Activated naive CD4-positive, alpha-beta T cell treated with Interleukin-2 at 50 U/mL for 16 hours (primary cell): ENCODE data around the gene IGFN1.
"Not testable (repeated sequence)": the region's sequence is repeated elsewhere in the genome, so short reads cannot be mapped to it uniquely, and the experiment has no call there.

ENCODE experiments used
- DNase-seq: peaks from one replicate; pipeline ENCODE4 v3.0.0-alpha.2; 2020

Gene IGFN1

DNA sequence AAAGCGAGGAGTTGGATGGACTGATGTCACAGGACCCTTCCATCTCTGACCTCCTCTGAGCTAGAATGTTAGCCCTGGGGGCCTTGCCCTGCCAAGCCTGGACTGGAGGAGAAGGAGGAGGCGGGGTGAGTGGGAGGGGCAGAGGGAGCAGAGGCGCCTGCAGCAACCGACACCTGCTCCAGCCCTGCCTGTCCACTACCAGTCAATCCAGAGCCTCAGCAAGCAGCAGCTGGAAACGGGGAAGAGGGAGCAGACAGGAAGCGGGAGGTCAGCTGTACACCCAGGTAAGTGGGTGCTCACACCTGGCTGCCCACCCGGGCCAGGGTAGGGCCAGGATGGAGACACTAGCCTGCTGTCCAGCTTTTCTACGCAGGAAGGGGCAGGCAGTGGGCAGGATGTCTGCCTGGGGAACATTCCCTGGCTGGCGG is at the start of gene IGFN1:
IGFN1 (plus strand) TSS at position 201 of the 428 bp plus-strand sequence. CDS start 2,470 bp downstream, outside the sequence.
- DNase-seq: no peak

GRCh38 chr1:201140941-201141260 is 49.7 kb upstream of the IGFN1 start:
- no peak for DNase-seq

- DNase-seq: no peak
Observed at GRCh38 chr1:201141418-201141817, 49.2 kb upstream of the IGFN1 start.

- DNase-seq: no peak
Observed at GRCh38 chr1:201142011-201142848, 48.4 kb upstream of the IGFN1 start.

- DNase-seq: no peak
Observed at GRCh38 chr1:201142849-201143725, 47.5 kb upstream of the IGFN1 start.

DNA sequence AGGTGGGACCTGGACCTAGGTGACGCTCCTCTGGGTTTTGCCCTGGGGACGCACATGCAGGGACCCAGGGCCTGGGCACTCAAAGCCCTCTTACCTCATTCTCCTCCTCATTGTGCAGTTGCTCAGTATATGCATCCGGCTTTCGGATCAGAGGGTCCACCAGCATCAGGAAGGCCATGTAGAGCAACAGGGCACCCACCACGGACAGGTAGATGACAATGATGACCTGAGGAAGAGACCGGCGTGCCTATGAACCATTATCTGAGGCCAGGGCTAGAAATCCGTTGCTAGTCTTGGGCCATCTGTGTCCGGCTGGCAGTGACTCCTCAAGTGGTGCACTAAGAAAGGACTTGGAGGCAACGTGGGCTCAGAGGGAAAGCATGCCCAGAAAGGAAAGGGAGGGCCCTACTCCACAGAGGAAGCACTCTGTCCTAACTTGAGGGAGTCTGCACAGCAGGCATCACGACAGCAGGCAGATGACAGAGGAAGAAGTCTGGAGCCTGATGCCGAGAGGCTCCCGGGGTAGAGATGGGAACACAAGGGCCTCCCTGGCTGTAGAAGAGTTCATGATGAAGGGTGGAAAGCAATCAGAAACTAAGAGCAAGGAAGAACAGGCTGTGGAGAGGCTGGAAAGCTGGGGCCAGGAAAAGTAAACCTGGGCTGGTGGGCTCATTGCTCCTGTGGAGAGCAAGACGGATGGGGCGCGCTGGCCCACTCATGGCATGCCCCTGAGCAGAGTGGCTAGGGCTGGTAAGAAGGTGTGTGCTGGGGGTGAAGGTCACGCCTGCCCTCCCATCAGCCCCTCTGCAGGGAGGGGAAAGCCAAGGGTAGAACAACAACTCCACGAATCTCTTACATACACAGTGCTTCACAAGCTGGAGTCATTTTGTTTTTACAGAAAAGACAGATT is 46.6 kb upstream of the IGFN1 start:
- no peak for DNase-seq

- DNase-seq: no peak
Observed at GRCh38 chr1:201144701-201145100, 45.9 kb upstream of the IGFN1 start.

GRCh38 chr1:201145132-201145531 is 45.5 kb upstream of the IGFN1 start:
- no peak for DNase-seq

DNA sequence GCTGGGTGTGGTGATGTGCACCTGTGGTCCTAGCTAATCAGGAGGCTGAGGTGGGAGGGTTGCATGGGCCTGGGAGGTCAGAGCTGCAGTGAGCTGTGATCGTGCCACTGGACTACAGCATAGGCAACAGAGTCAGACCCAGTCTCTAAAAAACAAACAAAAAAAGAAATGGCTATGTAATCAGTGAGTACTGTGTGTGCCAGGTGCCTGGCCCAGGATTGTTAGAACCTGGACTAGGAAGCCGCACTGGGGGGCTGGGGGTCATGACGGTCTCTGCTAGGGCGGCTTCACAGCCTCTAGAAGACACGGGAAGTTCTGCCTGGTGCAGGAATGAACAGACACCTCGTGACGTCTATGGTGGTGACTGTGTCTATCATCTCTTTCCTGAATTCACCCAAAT is 44.8 kb upstream of the IGFN1 start:
- DNase-seq: no peak

DNA sequence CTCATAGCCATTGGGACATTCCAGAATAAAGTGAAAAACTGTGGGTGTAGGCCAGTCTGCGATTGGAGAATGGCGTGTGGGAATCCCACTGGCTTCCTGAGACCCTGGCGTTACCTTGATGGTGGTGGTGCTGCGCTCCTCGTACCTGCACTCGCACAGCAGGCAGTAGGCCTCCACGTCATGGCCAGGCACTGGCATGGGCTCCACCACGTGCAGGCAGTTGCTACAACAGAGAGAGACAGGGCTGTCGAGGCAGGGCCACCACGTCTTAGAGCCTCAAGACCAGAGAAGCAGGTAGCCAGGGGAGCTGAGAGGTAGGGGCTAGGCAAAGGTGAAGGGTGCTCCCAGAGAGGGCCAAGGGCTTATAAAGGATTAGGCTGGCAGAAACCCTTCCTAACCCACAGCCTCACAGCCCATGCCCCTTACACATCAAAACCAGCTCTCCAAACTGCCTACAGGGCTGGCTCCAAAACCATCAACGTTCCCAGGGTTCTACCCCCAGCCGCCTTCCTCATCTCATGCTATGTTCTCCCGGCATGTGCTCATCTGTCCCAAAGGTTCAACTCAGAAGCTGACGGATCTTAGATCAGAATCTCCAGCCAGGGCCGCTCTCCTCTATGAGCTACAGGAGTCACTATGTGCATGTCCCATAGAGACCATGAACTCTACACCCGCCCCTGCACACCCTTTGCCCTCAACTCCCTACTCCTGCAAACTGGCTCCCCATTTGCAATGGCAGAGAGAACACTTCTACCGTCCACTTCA is 43.8 kb upstream of the IGFN1 start:
- DNase-seq: no peak

DNA sequence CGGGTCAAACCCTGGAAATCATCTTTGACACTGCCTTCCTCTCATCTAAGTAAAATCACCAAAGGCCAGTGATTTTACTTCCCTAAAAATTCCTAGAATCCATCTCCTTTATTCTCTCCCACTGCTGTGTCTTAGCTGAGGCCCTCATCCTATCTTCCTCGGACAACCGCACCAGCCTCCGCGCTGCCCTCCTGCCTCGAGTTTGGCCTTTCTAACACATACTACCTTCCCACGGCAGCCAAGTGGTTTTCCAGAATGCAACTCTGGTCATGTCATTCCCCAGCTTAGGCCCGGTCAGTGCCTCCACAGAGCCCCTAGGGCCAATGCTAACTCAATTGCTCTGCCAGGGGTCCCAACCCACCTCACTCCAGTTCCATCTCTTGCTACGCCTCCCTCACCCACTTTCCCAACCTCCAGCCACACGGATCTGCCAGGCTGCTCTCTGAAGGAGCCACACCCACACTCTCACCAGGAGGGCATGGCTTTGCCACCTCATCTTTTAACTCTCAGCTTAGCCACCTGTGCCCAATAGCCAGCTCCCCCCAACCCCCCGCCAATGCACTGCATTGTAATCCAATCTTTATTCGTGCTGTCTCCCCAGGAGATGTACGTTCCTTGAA is 43.1 kb upstream of the IGFN1 start:
- no peak for DNase-seq

GRCh38 chr1:201149400-201149799 is 41.2 kb upstream of the IGFN1 start:
- DNase-seq: no peak

GRCh38 chr1:201153474-201154388 is 36.9 kb upstream of the IGFN1 start:
- DNase-seq: no peak

GRCh38 chr1:201154389-201155165 is 36.0 kb upstream of the IGFN1 start, which contains the start of gene TMEM9:
Gene TMEM9 (minus strand): TSS chr1:201154474. CDS start chr1:201153923, 551 bp downstream.
- peak; percentile 98 for DNase-seq

DNA sequence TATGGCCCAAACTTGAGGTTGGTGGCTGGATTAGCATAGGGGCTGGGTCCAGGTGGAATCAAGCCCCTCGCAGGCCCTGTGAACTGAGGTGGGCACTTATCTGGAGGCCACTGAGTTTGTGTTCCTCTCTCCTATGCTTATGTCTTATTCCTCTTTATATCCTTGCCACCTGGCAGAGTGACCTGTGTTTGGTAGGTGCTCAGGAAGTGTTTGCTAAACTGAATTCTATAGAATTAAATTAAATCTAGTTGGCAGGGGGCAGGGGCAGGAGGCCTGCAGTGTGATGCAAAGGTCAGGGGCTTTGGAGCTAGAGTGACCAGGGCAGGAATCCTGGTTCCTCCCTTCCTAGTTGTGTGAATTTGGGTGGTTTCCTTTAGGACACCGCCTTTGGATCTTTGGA is 35.3 kb upstream of the IGFN1 start:
- DNase-seq: no peak

DNA sequence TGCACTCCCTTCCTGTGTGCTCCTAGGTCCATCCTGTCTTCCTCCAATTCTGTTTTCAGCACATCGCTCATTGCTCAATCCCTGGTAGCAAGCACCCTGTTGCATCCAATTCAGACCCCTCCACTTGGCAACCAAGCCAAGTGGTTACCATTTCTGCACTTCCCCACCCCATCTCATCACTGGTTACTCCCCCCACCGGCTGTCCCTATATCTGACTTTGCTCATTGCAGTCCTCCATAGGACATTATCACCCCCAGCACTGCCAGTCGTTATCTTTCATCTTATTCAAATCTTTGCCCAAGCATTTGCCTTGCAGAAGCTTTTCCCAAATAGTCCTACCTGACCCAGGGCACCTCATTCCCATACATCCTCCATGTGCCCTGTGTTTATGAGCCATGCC is 34.3 kb upstream of the IGFN1 start:
- no peak for DNase-seq

DNA sequence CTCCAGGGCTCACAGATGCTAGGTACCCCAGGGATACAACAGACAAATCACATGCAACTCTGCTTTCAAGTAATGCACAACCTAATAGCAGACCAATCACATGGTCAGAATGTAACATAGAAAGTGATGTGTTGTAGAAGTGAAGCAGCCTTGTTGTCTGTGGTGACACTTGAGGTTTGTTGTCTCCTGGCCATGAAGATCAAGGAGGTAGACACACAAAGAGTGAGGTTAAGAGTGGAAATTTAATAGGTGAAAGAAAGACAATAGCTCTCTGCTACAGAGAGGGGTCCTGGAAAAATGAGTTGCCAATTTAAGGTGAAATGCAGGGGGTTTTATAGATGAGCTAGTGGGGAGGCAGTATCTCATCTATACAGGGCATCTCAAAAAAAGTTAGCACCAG is 33.8 kb upstream of the IGFN1 start:
- no peak for DNase-seq

GRCh38 chr1:201157949-201158348 is 32.7 kb upstream of the IGFN1 start:
- no peak for DNase-seq

GRCh38 chr1:201163036-201163435 is 27.6 kb upstream of the IGFN1 start:
- DNase-seq: not testable (repeated sequence)

DNA sequence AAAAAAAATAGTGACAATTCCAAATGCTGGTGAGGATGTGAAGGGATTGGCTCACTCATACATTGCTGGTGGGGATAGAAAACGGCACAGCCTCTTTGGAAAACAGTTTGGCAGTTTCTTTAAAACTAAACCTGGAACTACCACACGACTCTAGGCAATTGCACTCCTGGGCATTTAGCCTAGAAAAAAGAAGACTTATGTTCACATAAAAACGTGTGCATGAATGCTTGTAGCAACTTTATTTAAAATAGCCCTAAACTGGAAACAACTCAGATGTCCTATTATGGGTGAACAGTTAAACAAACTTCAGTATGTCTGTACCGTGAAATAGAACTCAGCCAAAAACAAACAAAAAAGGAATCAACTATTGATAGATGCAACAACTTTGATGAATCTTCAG is 26.9 kb upstream of the IGFN1 start:
- no peak for DNase-seq
